GM12865 (cell line): ENCODE measurements around the gene LDLRAP1.

Experiments
- DNase-seq: peaks from one replicate; pipeline ENCODE4 v3.0.0; 2010; ENCODE audit warnings: low read depth
- H3K4me3 ChIP-seq: 2 replicates; pipeline ENCODE4 v1.5.1; 2011; ENCODE audit warnings: mild to moderate bottlenecking, low read depth, low read length, control low read depth
- CTCF ChIP-seq: IDR thresholded peaks from 2 replicates; pipeline ENCODE4 v1.5.1; 2011; ENCODE audit warnings: low read length, control low read depth, low read depth, inconsistent platforms; ENCODE audit not compliant: insufficient read depth; ENCODE audit errors: missing control alignments

Gene LDLRAP1

GRCh38 chr1:25561421-25562100 lies 18.2 kb downstream of the LDLRAP1 start:
- DNase-seq: no peak
- no peak for TF ChIP-seq CTCF

GRCh38 chr1:25562101-25562927 lies 18.9 kb downstream of the LDLRAP1 start:
- DNase-seq: peak; percentile 89
- TF ChIP-seq CTCF: no peak
- H3K4me3 ChIP-seq: no peak overlapping the region

More at GRCh38 chr1:25561421-25562100, 18.2 kb downstream of the LDLRAP1 start:
- H3K4me3 ChIP-seq: no peak overlapping the region

- DNase-seq: no peak
- no peak for TF ChIP-seq CTCF
- no peak overlapping the region for H3K4me3 ChIP-seq
Observed at GRCh38 chr1:25562928-25563283, 19.5 kb downstream of the LDLRAP1 start.

GRCh38 chr1:25563330-25564215 lies 20.2 kb downstream of the LDLRAP1 start:
- H3K4me3 ChIP-seq: no peak overlapping the region
- DNase-seq: no peak
- TF ChIP-seq CTCF: no peak

GRCh38 chr1:25564777-25565574 lies 21.6 kb downstream of the LDLRAP1 start:
- H3K4me3 ChIP-seq: no peak overlapping the region
- DNase-seq: peak; percentile 41
- no peak for TF ChIP-seq CTCF

- no peak overlapping the region for H3K4me3 ChIP-seq
- DNase-seq: no peak
Observed at GRCh38 chr1:25565626-25566025, 22.2 kb downstream of the LDLRAP1 start.

More at GRCh38 chr1:25565626-25566025, 22.2 kb downstream of the LDLRAP1 start:
- TF ChIP-seq CTCF: no peak
